ENCODE measurements around the gene EYA4. TPM values are rescaled to one million over a fixed set of nuclear protein-coding genes. Genes with fewer than 3 reads are reported as not detected.
A peak's percentile ranks its signal among the peaks of the same experiment; 100 is the strongest.

EYA4 gene
- total and polyA plus RNA-seq, 10 donors = 0.03 to 2.6 (median 1.3) TPM

DNA sequence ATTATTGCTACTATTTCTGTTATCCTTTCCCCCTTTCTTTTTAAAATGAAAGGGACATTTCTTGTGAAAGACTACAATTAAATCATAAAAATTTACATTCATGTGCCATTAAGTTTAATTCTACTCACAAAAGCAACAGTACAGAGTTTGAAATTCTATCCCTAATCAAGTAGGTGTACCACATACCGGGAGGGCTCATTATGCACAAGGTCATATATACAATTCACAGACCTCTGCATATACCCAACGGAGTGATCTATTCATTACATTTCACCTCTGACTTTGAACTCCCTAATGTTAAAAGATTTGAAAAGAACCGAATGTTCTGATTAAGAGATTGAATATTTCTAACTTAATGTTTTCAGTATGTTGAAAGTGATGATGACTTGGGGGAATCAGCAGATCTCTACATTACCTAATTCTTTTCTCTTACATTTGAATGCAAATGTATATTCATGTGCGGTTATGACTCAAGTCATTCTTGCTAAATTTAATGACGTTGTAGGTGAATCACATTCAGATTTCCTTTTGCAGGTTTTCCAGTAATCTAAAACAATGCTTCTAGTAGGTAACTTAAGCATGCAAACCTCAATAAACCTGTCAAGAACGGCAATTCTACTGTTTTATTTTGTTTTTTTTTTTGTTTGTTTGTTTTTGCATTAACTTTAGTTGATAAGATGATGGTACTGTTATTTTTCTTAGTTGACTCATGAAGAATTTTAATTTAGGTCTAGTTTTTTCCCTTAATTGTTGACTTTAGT, 7.3 kb downstream of the EYA4 start:
- Histone ChIP-seq H3K27me3 (replicated peaks in 1 of 7) (peaks cover 0 to 39% (median 8%) of the 10 kb centered on the region in 7 donors), H3K4me1 (peaks cover 0 to 4% (median 0%) of the 10 kb centered on the region in 6 donors), H3K4me3 (no peak overlapping the region), H3K36me3 (no peaks in the 10 kb centered on the region), H3K27ac (no peak overlapping the region), H3K9me3 (no peaks in the 10 kb centered on the region)
- no peak for TF ChIP-seq POLR2A (IDR thresholded peaks at IDR 0.05)
- no peak for TF ChIP-seq POLR2AphosphoS5 (IDR thresholded peaks at IDR 0.05)
- no peak for TF ChIP-seq CTCF (IDR thresholded peaks at IDR 0.05 in 8 of 11, conservative IDR thresholded peaks at IDR 0.05 in 3 of 11)
- DNase-seq = no peak
- WGBS, 5 donors = 59 to 75% (median 63%) methylated on average over 6 of the region's 6 CpGs
- intact Hi-C loops (cut with DNase I; ENCODE audit: low total_unique reads) = no loop called here

DNA sequence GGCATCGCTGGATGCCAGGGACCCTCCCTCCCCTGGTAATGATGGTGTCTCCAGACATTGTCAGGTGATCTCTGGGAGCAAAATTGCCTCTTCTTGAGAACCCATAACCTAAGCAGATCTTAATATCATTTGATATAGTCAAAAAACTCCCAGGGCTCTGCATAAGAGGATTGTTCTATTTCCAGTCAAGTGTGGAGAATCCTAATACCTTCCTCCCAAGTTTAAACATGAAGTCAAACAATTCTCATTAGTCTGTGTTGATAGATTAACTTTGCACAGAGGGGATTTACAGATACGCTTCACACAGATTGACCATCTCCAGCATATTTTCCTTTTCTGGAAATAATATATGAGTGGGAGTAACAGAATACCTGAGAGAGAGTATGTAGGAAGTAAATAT, 10.5 kb downstream of the EYA4 start:
- Histone ChIP-seq H3K4me1 (no peaks in the 10 kb centered on the region), H3K36me3 (no peaks in the 10 kb centered on the region), H3K27me3 (replicated peaks in 1 of 7) (peaks cover 0 to 18% (median 0%) of the 10 kb centered on the region in 7 donors), H3K4me3 (no peak overlapping the region), H3K9me3 (no peaks in the 10 kb centered on the region), H3K27ac (no peak overlapping the region)
- DNase-seq = no peak
- intact Hi-C loops (cut with DNase I; ENCODE audit: low total_unique reads) = no loop called here
- TF ChIP-seq CTCF (IDR thresholded peaks at IDR 0.05 in 8 of 11, conservative IDR thresholded peaks at IDR 0.05 in 3 of 11) = no peak
- TF ChIP-seq POLR2A (IDR thresholded peaks at IDR 0.05) = no peak
- no peak for TF ChIP-seq POLR2AphosphoS5 (IDR thresholded peaks at IDR 0.05)
- 80 to 95% (median 89%) methylated on average over 2 of the region's 2 CpGs for WGBS, 5 donors

- Histone ChIP-seq H3K27me3 (replicated peaks in 1 of 7) (peaks cover 0 to 6% (median 0%) of the 10 kb centered on the region in 7 donors), H3K4me3 (no peak overlapping the region), H3K36me3 (no peaks in the 10 kb centered on the region), H3K4me1 (no peaks in the 10 kb centered on the region), H3K9me3 (no peaks in the 10 kb centered on the region), H3K27ac (peak overlapping the region in 1 of 8 donors; percentile 12)
- no peak for TF ChIP-seq POLR2AphosphoS5 (IDR thresholded peaks at IDR 0.05)
- no peak for TF ChIP-seq POLR2A (IDR thresholded peaks at IDR 0.05)
- no peak for TF ChIP-seq CTCF (IDR thresholded peaks at IDR 0.05 in 8 of 11, conservative IDR thresholded peaks at IDR 0.05 in 3 of 11)
- WGBS, 5 donors = 54 to 64% (median 62%) methylated on average over 3 of the region's 3 CpGs
- no peak for DNase-seq
- intact Hi-C loops (cut with DNase I; ENCODE audit: low total_unique reads) = no loop called here
Measured at GRCh38 chr6:133254552-133255228, 13.5 kb downstream of the EYA4 start.

- no peaks in the 10 kb centered on the region for H3K36me3 ChIP-seq
- H3K4me3 ChIP-seq = no peak overlapping the region
- no peaks in the 10 kb centered on the region for H3K4me1 ChIP-seq
- peaks cover 0 to 3% (median 0%) of the 10 kb centered on the region in 7 donors for H3K27me3 ChIP-seq (replicated peaks in 1 of 7)
- intact Hi-C loops (cut with DNase I; ENCODE audit: low total_unique reads) = no loop called here
- DNase-seq = no peak
- no peak for TF ChIP-seq CTCF (IDR thresholded peaks at IDR 0.05 in 8 of 11, conservative IDR thresholded peaks at IDR 0.05 in 3 of 11)
- no peak for TF ChIP-seq POLR2AphosphoS5 (IDR thresholded peaks at IDR 0.05)
- no peak for TF ChIP-seq POLR2A (IDR thresholded peaks at IDR 0.05)
- 47 to 67% (median 64%) methylated on average over 5 of the region's 5 CpGs for WGBS, 5 donors
- H3K27ac ChIP-seq = no peak overlapping the region
- no peaks in the 10 kb centered on the region for H3K9me3 ChIP-seq
Measured at GRCh38 chr6:133257545-133258105, 16.5 kb downstream of the EYA4 start.
